Naive thymus-derived CD4-positive, alpha-beta T cell (primary cell): ENCODE data around the gene ZBTB32. TPM values are rescaled to one million over a fixed set of nuclear protein-coding genes. Genes with fewer than 3 reads are reported as not detected.

ENCODE experiments used
- ATAC-seq: fragments of 150-1000 bp; cut with Tn5 transposase; 2 replicates; pipeline ENCODE4 v1.10.0; 2021; ENCODE audit warnings: mild to moderate bottlenecking, moderate library complexity
- CTCF ChIA-PET: fragments of 350-600 bp; sonication (Branson Sonifier 250); formaldehyde crosslinking; loops from one replicate; lab custom pipeline; 2021; ENCODE audit warnings: antibody characterized with exemption; lab: Charles Lee
- POLR2A ChIA-PET: fragments of 350-600 bp; sonication (Branson Sonifier 250); formaldehyde crosslinking; loops from one replicate; lab custom pipeline; 2021; ENCODE audit warnings: antibody characterized with exemption, inconsistent platforms; lab: Charles Lee
- DNase-seq, 9 donors: peaks; one replicate each; pipeline versions ENCODE4 v3.0.0 to v3.0.0-alpha.2; 2020 to 2022; ENCODE audit warnings: mixed read lengths in 1 of 9
- H3K27ac ChIP-seq: one replicate; pipeline ENCODE4 v1.7.0; 2013; ENCODE audit warnings: mild to moderate bottlenecking, low read depth, low read length, moderate library complexity
- H3K27me3 ChIP-seq, 2 donors: one replicate each; pipeline ENCODE4 v1.7.0; 2013; ENCODE audit warnings: low read length in 2 of 2, mild to moderate bottlenecking in 2 of 2, moderate library complexity in 2 of 2; ENCODE audit not compliant: control insufficient read depth in 2 of 2, insufficient read depth in 2 of 2
- H3K36me3 ChIP-seq, 3 experiments: 1 replicate in 2 of 3; 2 replicates in 1 of 3; pipeline ENCODE4 v1.7.0; 2013; ENCODE audit warnings: low read length in 3 of 3, mild to moderate bottlenecking in 3 of 3, moderate library complexity in 1 of 3; ENCODE audit not compliant: insufficient read depth in 3 of 3, control insufficient read depth in 2 of 3
- H3K4me1 ChIP-seq, 2 donors: one replicate each; pipeline ENCODE4 v1.7.0; 2013; ENCODE audit warnings: low read length in 2 of 2, mild to moderate bottlenecking in 2 of 2, moderate library complexity in 1 of 2; ENCODE audit not compliant: control insufficient read depth in 2 of 2, insufficient read depth in 2 of 2
- H3K4me3 ChIP-seq: 2 replicates; pipeline ENCODE4 v1.7.0; 2013; ENCODE audit warnings: mild to moderate bottlenecking, low read length
- H3K9me3 ChIP-seq, 3 experiments: 1 replicate in 2 of 3; 2 replicates in 1 of 3; pipeline ENCODE4 v1.7.0; 2013; ENCODE audit warnings: low read length in 3 of 3; ENCODE audit not compliant: control insufficient read depth in 2 of 3
- H3K27ac Mint-ChIP-seq, 9 donors: one replicate each; pipeline ENCODE4 v1.8.0; 2020 to 2022; ENCODE audit warnings: mixed read lengths in 9 of 9, mild to moderate bottlenecking in 8 of 9, moderate library complexity in 5 of 9, inconsistent platforms in 2 of 9
- H3K27me3 Mint-ChIP-seq, 5 donors: one replicate each; pipeline ENCODE4 v1.8.0; 2021 to 2022; ENCODE audit warnings: mixed read lengths in 5 of 5, mild to moderate bottlenecking in 1 of 5
- H3K36me3 Mint-ChIP-seq, 5 donors: one replicate each; pipeline ENCODE4 v1.8.0; 2020 to 2022; ENCODE audit warnings: mixed read lengths in 5 of 5, mild to moderate bottlenecking in 3 of 5, inconsistent platforms in 1 of 5
- H3K4me1 Mint-ChIP-seq, 7 donors: one replicate each; pipeline ENCODE4 v1.8.0; 2020 to 2022; ENCODE audit warnings: mixed read lengths in 7 of 7, mild to moderate bottlenecking in 3 of 7, inconsistent platforms in 1 of 7
- H3K4me3 Mint-ChIP-seq, 10 donors: one replicate each; pipeline ENCODE4 v1.8.0; 2020 to 2022; ENCODE audit warnings: mild to moderate bottlenecking in 10 of 10, mixed read lengths in 10 of 10, moderate library complexity in 6 of 10, inconsistent platforms in 2 of 10
- H3K9me3 Mint-ChIP-seq, 11 donors: one replicate each; pipeline ENCODE4 v1.8.0; 2020 to 2022; ENCODE audit warnings: mixed read lengths in 11 of 11, mild to moderate bottlenecking in 4 of 11, inconsistent platforms in 1 of 11, moderate library complexity in 1 of 11
- intact Hi-C, 2 donors: fragments of 100-400 bp; cut with micrococcal nuclease; formaldehyde crosslinking; loops; one replicate each; pipeline ENCODE4 v1.15.1; 2023
- polyA plus RNA-seq, 2 donors: library from polyadenylated mRNA; unstranded; fragments of 300-500 nt; fragmentation: Illumina TruSeq; gene quantifications; one replicate each; pipeline ENCODE4 v1.2.3, GENCODE V29; 2021
- total RNA-seq, 6 experiments: library from RNA in 5 of 6; stranded (reverse) in 5 of 6; gene quantifications; 1 replicate in 5 of 6; 2 replicates in 1 of 6; pipeline ENCODE4 v1.2.3 and lab custom pipeline; 2021 to 2026

Gene ZBTB32
- total and polyA plus RNA-seq, 7 experiments from 2014 or later = 0.35 to 41.6 (median 1.0) TPM; not detected in 3

GRCh38 chr19:35743640-35744429 lies 39.5 kb downstream of the ZBTB32 start:
- Histone ChIP-seq H3K27ac (peak overlapping the region; percentile 98), H3K9me3 (no peaks in the 10 kb centered on the region), H3K36me3 (peaks cover 0 to 20% (median 0%) of the 10 kb centered on the region in 3 experiments), H3K4me3 (peak overlapping the region; percentile 99), H3K4me1 (peaks cover 39 to 43% of the 10 kb centered on the region in 2 donors), H3K27me3 (no peaks in the 10 kb centered on the region)
- Mint-ChIP-seq H3K4me1 (peaks cover 23 to 74% (median 56%) of the 10 kb centered on the region in 7 donors), H3K27me3 (peaks cover 0 to 2% (median 0%) of the 10 kb centered on the region in 5 donors), H3K9me3 (peaks cover 0 to 2% (median 0%) of the 10 kb centered on the region in 11 donors), H3K36me3 (peaks cover 3 to 11% (median 5%) of the 10 kb centered on the region in 5 donors), H3K4me3 (peak overlapping the region; percentile 87 to 100 (median 96)), H3K27ac (peak overlapping the region; percentile 96 to 100 (median 99))
- no peak for DNase-seq
- intact Hi-C loops = loop anchor here (2.0 to 10.0 kb wide), 7 partner anchors 99 to 1011 kb away; partner anchors contain the start of genes POLR2I (in 1 of the 2), TBCB (in 1 of the 2), USF2 (in 1 of the 2) and ZNF146 (in 1 of the 2)
- no peak for ATAC-seq
- ChIA-PET POLR2A (interaction anchor here (1.0 to 2.9 kb wide), 17 partner anchors 9 to 371 kb away, joined by 3 to 20 read pairs (median 4); partner anchors contain the start of genes COX6B1, HSPB6, KMT2B and POLR2I), CTCF (interaction anchor here (1.2 kb wide), 1 partner anchor 16 kb away, joined by 3 read pairs; no protein-coding TSS in a partner anchor)

DNA sequence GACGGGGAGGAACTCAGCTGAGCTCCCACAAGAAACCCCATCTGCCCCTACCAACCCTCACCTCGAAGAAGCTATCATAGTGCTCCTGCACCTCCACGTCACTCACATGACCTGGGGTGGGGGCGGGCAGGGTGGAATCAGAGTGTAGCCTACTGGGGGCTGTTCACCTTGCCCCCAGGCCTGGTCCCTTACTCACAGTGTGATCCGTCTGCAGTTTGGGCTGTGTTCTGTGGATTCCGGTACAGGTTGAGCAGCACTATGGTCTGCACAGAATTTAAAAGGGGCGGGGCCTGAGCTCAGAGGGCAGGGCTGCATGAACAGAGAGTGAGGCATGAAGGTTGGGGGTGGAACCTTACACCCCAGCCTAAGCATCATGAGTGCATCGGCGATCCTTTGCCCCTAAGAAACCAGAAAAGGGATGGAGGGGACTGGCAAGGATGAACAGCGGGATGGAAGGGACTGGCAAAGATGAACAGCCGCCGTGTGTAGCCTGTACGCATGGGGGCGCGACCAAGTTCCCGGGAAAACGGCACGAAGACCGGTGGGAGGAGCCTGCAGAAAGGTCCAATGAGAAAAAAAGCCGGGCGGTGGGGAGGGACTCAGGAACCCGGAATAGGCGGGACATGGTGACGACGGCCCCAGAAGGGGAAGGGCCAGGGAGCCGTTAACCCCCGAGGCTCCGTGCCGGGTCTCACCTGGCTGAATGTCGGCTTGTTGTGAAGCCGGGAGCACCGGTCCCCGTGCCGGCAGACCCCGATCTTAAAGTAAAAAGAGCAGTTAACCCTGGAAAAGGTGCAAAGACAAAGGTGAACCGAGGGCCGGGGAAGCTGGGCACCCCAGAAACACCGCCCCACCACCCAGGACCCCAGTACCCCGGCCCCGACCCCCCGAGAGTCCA lies 40.3 kb downstream of the ZBTB32 start:
- intact Hi-C loops = loop anchor here (1.0 to 10.0 kb wide), 15 partner anchors 27 to 1067 kb away; partner anchors contain the start of genes TBCB (in 2 of the 2), COX6B1 (in 1 of the 2), POLR2I (in 1 of the 2) and SCGB2B2 (in 1 of the 2)
- H3K4me3 ChIP-seq = peak overlapping the region; percentile 99
- H3K27me3 Mint-ChIP-seq = peaks cover 0 to 2% (median 0%) of the 10 kb centered on the region in 5 donors
- peak overlapping the region; percentile 96 to 100 (median 99) for H3K27ac Mint-ChIP-seq
- ATAC-seq (peak; percentile 75), DNase-seq (peak; percentile 77 to 98 (median 95))
- H3K27ac ChIP-seq = peak overlapping the region; percentile 98
- peaks cover 3 to 11% (median 5%) of the 10 kb centered on the region in 5 donors for H3K36me3 Mint-ChIP-seq
- peaks cover 23 to 73% (median 58%) of the 10 kb centered on the region in 7 donors for H3K4me1 Mint-ChIP-seq
- peaks cover 0 to 2% (median 0%) of the 10 kb centered on the region in 11 donors for H3K9me3 Mint-ChIP-seq
- POLR2A ChIA-PET = interaction anchor here (0.5 to 2.9 kb wide), 22 partner anchors 8 to 579 kb away, joined by 3 to 20 read pairs (median 3); partner anchors contain the start of genes COX6B1, HSPB6, KMT2B and POLR2I
- H3K36me3 ChIP-seq = peaks cover 0 to 12% (median 0%) of the 10 kb centered on the region in 3 experiments
- H3K4me3 Mint-ChIP-seq = peak overlapping the region; percentile 87 to 100 (median 96)
- H3K9me3 ChIP-seq = no peaks in the 10 kb centered on the region
- no peaks in the 10 kb centered on the region for H3K27me3 ChIP-seq
- CTCF ChIA-PET = interaction anchor here (0.6 to 1.2 kb wide), 2 partner anchors 17 to 19 kb away, joined by 3 read pairs; no protein-coding TSS in a partner anchor
- H3K4me1 ChIP-seq = peaks cover 45% of the 10 kb centered on the region in 2 donors

- Mint-ChIP-seq H3K27ac (peak within 1 kb of the TSS; percentile 96 to 100 (median 99)), H3K9me3 (peaks cover 0 to 2% (median 0%) of the 10 kb centered on the region in 11 donors), H3K36me3 (peaks cover 3 to 11% (median 5%) of the 10 kb centered on the region in 5 donors), H3K4me3 (peak within 1 kb of the TSS; percentile 87 to 100 (median 96)), H3K4me1 (peaks cover 23 to 75% (median 58%) of the 10 kb centered on the region in 7 donors), H3K27me3 (peaks cover 0 to 2% (median 0%) of the 10 kb centered on the region in 5 donors)
- CTCF ChIA-PET = interaction anchor here (0.6 to 1.2 kb wide), 2 partner anchors 17 to 20 kb away, joined by 3 read pairs; no protein-coding TSS in a partner anchor
- no peaks in the 10 kb centered on the region for H3K27me3 ChIP-seq
- H3K4me1 ChIP-seq = peaks cover 39 to 40% of the 10 kb centered on the region in 2 donors
- H3K4me3 ChIP-seq = peak within 1 kb of the TSS; percentile 99
- POLR2A ChIA-PET = interaction anchor here (0.5 to 2.9 kb wide), 15 partner anchors 11 to 579 kb away, joined by 3 to 20 read pairs (median 3); partner anchors contain the start of genes COX6B1, HSPB6, KMT2B and PROSER3
- H3K36me3 ChIP-seq = peaks cover 0 to 10% (median 0%) of the 10 kb centered on the region in 3 experiments
- peak within 1 kb of the TSS; percentile 98 for H3K27ac ChIP-seq
- intact Hi-C loops = loop anchor here (1.0 to 10.0 kb wide), 14 partner anchors 28 to 1068 kb away; partner anchors contain the start of genes TBCB (in 2 of the 2), COX6B1 (in 1 of the 2), POLR2I (in 1 of the 2) and SCGB2B2 (in 1 of the 2)
- H3K9me3 ChIP-seq = no peaks in the 10 kb centered on the region
- DNase-seq = peak; percentile 82 to 99 (median 97)
- peak; percentile 72 for ATAC-seq
Observed at GRCh38 chr19:35745328-35746086, 41.1 kb downstream of the ZBTB32 start, which contains the start of the genes PSENEN and U2AF1L4. PSENEN (plus strand) TSS chr19:35745651; CDS start chr19:35745931, 280 bp downstream. U2AF1L4 (minus strand) TSS chr19:35745418; CDS start chr19:35745391, 27 bp downstream.

GRCh38 chr19:35746087-35746462 lies 41.7 kb downstream of the ZBTB32 start:
- H3K36me3 ChIP-seq = peaks cover 0 to 7% (median 0%) of the 10 kb centered on the region in 3 experiments
- peaks cover 3 to 11% (median 5%) of the 10 kb centered on the region in 5 donors for H3K36me3 Mint-ChIP-seq
- H3K27me3 ChIP-seq = no peaks in the 10 kb centered on the region
- peaks cover 0 to 2% (median 0%) of the 10 kb centered on the region in 5 donors for H3K27me3 Mint-ChIP-seq
- ChIA-PET POLR2A (interaction anchor here (0.8 to 2.9 kb wide), 9 partner anchors 11 to 213 kb away, joined by 3 to 20 read pairs (median 4); partner anchors contain the start of genes HSPB6, KMT2B and PROSER3), CTCF (no interaction called here)
- intact Hi-C loops = loop anchor here (5.0 to 10.0 kb wide), 2 partner anchors 469 to 1069 kb away; partner anchors contain the start of genes SCGB2B2 (in 1 of the 2), ZNF146 (in 1 of the 2), ZNF302 (in 1 of the 2) and ZNF565 (in 1 of the 2)
- no peak for ATAC-seq
- H3K4me1 Mint-ChIP-seq = peaks cover 23 to 69% (median 53%) of the 10 kb centered on the region in 7 donors
- H3K4me3 ChIP-seq = peak overlapping the region; percentile 99
- no peak for DNase-seq
- H3K4me1 ChIP-seq = peaks cover 39 to 40% of the 10 kb centered on the region in 2 donors
- peaks cover 0 to 2% (median 0%) of the 10 kb centered on the region in 11 donors for H3K9me3 Mint-ChIP-seq
- peak overlapping the region; percentile 87 to 100 (median 96) for H3K4me3 Mint-ChIP-seq
- H3K27ac ChIP-seq = peak overlapping the region; percentile 98
- no peaks in the 10 kb centered on the region for H3K9me3 ChIP-seq
- H3K27ac Mint-ChIP-seq = peak overlapping the region; percentile 96 to 100 (median 99)

- Mint-ChIP-seq H3K27me3 (peaks cover 0 to 2% (median 0%) of the 10 kb centered on the region in 5 donors), H3K4me3 (peak overlapping the region; percentile 87 to 100 (median 96)), H3K36me3 (peaks cover 3 to 11% (median 5%) of the 10 kb centered on the region in 5 donors), H3K4me1 (peaks cover 23 to 68% (median 53%) of the 10 kb centered on the region in 7 donors), H3K9me3 (peaks cover 0 to 2% (median 0%) of the 10 kb centered on the region in 11 donors), H3K27ac (peak overlapping the region in 8 of 9 donors; percentile 96 to 100 (median 99))
- no peak for ATAC-seq
- POLR2A ChIA-PET = no interaction called here
- no peaks in the 10 kb centered on the region for H3K27me3 ChIP-seq
- intact Hi-C loops = loop anchor here (5.0 to 10.0 kb wide), 2 partner anchors 468 to 1069 kb away; partner anchors contain the start of genes SCGB2B2 (in 1 of the 2), ZNF146 (in 1 of the 2), ZNF302 (in 1 of the 2) and ZNF565 (in 1 of the 2)
- no peaks in the 10 kb centered on the region for H3K9me3 ChIP-seq
- DNase-seq = no peak
- peak overlapping the region; percentile 20 for H3K27ac ChIP-seq
- H3K4me3 ChIP-seq = no peak overlapping the region
- H3K4me1 ChIP-seq = peaks cover 38 to 39% of the 10 kb centered on the region in 2 donors
- CTCF ChIA-PET = no interaction called here
- H3K36me3 ChIP-seq = peaks cover 0 to 7% (median 0%) of the 10 kb centered on the region in 3 experiments
Observed at GRCh38 chr19:35746531-35746930, 42.2 kb downstream of the ZBTB32 start.
